NCI-H1436 treated with DMSO at 0.1 percent for 48 hours (cell line): ENCODE measurements around the gene ST7.
"Not testable (repeated sequence)": the region's sequence is repeated elsewhere in the genome, so short reads cannot be mapped to it uniquely, and the experiment has no call there.

Experiments used
- DNase-seq: peaks from one replicate; lab custom pipeline; 2025; lab: John Stamatoyannopoulos, UW

The ST7 gene

DNA sequence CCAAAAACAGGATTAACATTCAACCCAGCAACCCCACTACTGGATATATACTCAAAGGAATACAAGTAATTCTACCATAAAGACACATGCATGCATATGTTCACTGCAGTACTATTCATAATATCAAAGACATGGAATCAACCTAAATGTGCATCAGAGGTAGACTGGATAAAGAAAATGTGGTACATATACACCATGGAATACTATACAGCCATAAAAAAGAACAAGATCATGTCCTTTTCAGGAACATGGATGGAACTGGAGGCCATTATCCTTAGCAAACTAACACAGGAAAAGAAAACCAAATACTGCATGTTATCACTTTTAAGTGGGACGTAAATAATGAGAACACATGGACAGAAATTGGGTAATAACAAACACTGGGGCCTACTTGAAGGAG is 77.5 kb downstream of the ST7 start:
- DNase-seq, result not testable (repeated sequence)

GRCh38 chr7:117032810-117033209 is 79.5 kb downstream of the ST7 start:
- no peak for DNase-seq

DNA sequence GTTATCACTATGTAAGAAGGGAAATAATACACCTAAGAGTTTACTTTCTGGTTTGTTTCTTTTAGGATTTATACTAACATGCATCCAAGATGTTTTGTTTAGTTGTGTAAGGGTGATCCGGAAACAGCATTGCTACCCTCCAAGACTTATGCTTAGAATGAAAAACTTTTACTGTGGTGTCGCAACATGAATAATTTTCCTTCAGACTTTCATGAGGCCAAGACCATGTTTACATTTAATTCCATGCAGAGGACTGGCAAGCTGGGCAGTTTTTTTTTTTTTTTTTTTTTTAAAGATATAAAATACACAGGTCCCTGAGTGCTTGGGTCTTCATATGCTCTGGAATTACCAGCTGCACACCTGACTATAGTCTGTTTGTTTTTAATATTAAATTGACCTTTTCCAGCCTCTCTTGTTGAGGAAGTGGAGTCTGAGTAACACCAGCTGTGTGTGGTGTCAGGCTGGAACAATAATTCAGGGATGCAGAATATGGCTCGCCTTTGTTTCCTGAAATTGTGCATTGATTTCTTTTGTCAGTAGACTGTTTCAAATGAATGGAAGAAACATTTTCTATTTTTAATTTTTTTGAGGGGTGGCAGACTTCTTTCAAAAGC is 81.7 kb downstream of the ST7 start:
- DNase-seq, result no peak

DNA sequence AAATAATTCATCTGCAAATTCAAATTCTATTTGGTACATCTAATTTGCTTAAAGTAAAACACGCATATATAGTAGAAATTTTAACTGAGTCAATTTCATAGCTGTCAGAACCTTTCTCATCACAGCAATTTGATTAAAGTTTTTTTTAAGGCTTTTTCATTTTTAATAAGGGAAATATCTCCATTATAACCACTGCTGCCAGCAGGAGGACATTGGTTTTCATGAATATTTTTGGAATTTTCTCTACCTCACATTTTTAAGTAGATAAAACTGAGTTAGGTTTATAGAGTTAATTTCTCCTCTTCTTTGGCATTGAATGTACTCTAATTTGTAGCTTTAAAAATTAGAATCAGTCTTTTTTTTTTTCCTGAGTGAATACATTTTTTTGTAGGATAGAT is 82.2 kb downstream of the ST7 start:
- DNase-seq, result no peak

GRCh38 chr7:117036053-117036669 is 82.9 kb downstream of the ST7 start:
- DNase-seq, result no peak

DNA sequence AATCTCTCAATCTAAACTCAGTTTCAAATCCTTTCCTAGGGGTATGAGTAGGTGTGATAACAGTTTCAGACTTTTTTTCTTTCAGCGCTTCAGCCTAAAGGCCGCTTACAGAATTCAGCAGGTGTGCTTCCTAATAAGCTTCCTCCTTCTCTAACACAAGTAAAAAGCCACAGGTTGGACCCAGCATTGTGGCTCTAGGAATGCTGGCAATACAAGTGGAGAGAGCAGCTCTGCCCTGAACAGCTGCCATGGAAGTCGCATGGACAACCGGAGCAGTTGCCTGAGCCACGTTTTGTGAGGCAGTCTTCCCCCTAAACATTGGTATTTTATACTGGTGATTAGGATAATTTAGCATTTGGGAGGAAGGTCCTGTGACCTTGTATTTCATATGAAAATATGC is 83.5 kb downstream of the ST7 start:
- no peak for DNase-seq

- no peak for DNase-seq
Observed at GRCh38 chr7:117038408-117038807, 85.1 kb downstream of the ST7 start.

GRCh38 chr7:117041007-117041406 is 87.7 kb downstream of the ST7 start:
- DNase-seq, result no peak

- DNase-seq, result no peak
Observed at GRCh38 chr7:117041822-117042221, 88.5 kb downstream of the ST7 start.

- DNase-seq, result no peak
Observed at GRCh38 chr7:117043108-117043825, 90.0 kb downstream of the ST7 start.

DNA sequence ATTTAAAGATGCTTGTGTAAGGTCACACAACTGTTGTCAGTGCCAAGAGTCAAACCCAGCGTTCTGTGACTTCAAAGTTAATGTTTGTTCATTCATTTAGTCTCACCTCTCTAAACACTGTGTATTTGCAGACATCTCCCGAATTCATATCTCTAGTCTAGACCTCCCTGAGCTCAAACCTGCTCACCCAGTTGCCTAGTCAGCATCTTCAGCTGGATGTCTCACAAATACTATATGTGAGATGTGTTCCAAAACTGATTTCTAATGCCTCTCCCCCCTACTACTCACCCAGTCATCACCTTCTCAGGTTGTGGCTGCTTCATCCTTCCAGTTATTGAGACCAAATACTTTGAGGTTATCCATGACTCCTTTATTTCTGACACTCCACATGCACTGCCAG is 91.4 kb downstream of the ST7 start:
- DNase-seq, result no peak

GRCh38 chr7:117045927-117046710 is 92.8 kb downstream of the ST7 start:
- DNase-seq, result no peak

GRCh38 chr7:117047496-117047895 is 94.2 kb downstream of the ST7 start:
- no peak for DNase-seq

GRCh38 chr7:117048114-117048866 is 95.0 kb downstream of the ST7 start:
- no peak for DNase-seq

GRCh38 chr7:117048882-117049281 is 95.6 kb downstream of the ST7 start:
- DNase-seq, result no peak

DNA sequence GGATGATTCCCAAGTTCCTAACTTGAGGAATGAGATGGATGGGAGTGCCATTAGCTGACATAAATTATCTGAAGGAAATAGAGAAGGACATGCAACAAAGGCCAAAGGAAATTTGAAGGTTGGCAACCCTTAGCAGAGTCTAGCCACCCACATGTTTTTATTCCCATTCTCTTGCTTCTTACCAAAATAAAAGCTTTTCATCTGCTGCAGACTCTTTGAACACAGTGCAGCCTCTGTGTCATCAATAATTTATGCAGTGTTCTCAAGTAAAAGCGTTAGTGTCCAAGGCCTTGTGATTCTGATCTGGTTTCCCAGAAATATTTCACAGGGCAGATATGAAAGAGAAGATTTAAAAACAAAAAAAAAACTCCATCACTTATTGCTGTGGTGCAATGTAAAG is 98.5 kb downstream of the ST7 start:
- no peak for DNase-seq

DNA sequence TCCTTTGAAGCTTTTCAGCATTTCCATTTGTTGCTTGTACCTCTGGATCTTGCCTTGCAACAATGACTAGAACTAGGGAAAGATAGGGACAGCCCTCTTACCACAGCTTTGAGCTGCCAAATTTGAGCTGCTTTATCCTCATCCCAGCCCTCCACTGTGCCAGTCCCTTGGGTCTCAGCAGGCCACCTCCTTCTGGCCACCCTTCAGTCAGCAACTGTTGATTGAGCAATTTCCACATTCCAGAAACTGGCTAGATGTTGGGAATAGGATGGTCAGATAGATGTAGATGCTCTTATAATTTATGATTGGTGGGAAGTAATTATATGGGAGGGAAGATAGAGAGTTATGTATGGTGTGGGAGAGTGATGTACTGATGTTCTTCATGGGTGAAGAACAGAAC is 100.1 kb downstream of the ST7 start:
- no peak for DNase-seq

GRCh38 chr7:117061751-117062150 is 108.5 kb downstream of the ST7 start:
- DNase-seq, result no peak

DNA sequence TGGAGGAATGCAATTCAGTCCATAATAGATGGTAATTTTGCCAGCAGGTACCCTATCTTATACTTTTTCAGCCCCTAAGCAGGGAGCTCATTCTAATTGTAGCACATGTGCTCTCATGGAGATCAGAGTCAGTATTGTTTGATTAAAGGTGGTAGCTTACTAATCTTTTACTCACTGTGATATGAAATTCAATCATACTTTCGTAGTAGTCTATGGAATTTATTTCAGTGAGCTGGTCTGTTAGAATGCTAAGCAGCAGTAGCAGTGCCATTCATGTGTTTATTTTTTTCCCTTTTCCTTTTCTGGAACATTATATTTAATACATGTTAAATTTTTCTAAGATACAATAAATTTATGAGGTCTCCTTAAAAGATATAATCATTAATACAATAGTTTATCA is 109.0 kb downstream of the ST7 start:
- DNase-seq, result no peak

DNA sequence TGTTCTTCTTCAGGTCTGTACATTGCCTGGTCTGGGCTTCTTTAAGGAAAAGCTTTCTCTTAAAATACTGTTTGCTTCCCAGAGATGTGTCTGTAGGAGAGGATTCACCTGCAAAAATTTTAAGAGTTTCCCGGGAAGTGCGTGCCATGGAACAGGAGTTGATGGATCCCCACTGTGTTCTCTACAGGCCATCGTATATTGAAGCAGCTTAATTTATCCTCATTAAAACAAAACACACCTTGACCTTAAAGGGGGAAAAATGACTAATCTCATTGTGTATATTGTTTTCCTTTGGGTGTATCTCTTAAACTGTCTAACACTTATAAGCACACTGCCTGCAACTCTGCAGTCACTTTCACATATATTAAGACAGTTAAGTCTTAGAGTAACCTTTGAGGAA is 111.4 kb downstream of the ST7 start:
- DNase-seq, result no peak

- DNase-seq, result no peak
Observed at GRCh38 chr7:117065571-117066150, 112.4 kb downstream of the ST7 start.

DNA sequence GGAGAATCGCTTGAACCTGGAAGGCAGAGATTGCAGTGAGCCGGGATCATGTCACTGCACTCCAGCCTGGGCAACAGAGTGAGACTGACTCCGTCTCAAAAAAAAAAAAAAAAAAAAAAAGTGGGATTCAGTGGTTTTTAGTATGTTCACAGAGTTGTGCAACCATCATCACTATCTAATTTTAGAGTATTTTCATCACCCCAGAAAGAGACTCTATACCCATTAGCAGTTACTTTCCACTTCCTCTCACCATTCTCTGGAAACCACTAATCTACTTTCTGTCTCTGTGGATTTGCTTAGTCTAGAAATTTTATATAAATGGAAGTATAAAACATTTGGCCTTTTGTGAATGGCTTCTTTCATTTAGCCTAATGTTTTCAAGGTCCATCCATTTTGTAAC is 113.4 kb downstream of the ST7 start:
- DNase-seq, result no peak
